HEK293T (cell line): Measurements from ENCODE around the gene TJP2.

Source experiments
- ARNT ChIP-seq: fragments of 450-650 bp; IDR thresholded peaks from 2 replicates; pipeline ENCODE4 v1.6.1; 2017; ENCODE audit warnings: mild to moderate bottlenecking
- BHLHE40 ChIP-seq: fragments of 450-650 bp; IDR thresholded peaks from 2 replicates; pipeline ENCODE4 v1.6.1; 2016; ENCODE audit warnings: mild to moderate bottlenecking, moderate library complexity, borderline replicate concordance
- CTBP1 ChIP-seq: fragments of 450-650 bp; IDR thresholded peaks from 2 replicates; pipeline ENCODE4 v1.6.1; 2016; ENCODE audit warnings: borderline replicate concordance
- ELF4 ChIP-seq: fragments of 450-650 bp; IDR thresholded peaks from 2 replicates; pipeline ENCODE4 v1.6.1; 2017; ENCODE audit warnings: antibody characterized with exemption
- FOXA1 ChIP-seq: fragments of 450-650 bp; IDR thresholded peaks from 2 replicates; pipeline ENCODE4 v1.6.1; 2016; ENCODE audit warnings: mild to moderate bottlenecking
- FOXK2 ChIP-seq: fragments of 450-650 bp; IDR thresholded peaks from 2 replicates; pipeline ENCODE4 v1.6.1; 2016; ENCODE audit warnings: mild to moderate bottlenecking
- FOXM1 ChIP-seq: fragments of 450-650 bp; IDR thresholded peaks from 2 replicates; pipeline ENCODE4 v1.6.1; 2017; ENCODE audit warnings: mild to moderate bottlenecking, borderline replicate concordance
- HDGF ChIP-seq: fragments of 450-650 bp; IDR thresholded peaks from 2 replicates; pipeline ENCODE4 v1.6.1; 2017; ENCODE audit warnings: antibody characterized with exemption, borderline replicate concordance
- SP1 ChIP-seq: fragments of 450-650 bp; IDR thresholded peaks from 2 replicates; pipeline ENCODE4 v1.6.1; 2017
- SUZ12 ChIP-seq: fragments of 450-650 bp; IDR thresholded peaks from 2 replicates; pipeline ENCODE4 v1.6.1; 2016; ENCODE audit warnings: mild to moderate bottlenecking
- TARDBP ChIP-seq: fragments of 450-650 bp; IDR thresholded peaks from 2 replicates; pipeline ENCODE4 v1.6.1; 2016

DNA sequence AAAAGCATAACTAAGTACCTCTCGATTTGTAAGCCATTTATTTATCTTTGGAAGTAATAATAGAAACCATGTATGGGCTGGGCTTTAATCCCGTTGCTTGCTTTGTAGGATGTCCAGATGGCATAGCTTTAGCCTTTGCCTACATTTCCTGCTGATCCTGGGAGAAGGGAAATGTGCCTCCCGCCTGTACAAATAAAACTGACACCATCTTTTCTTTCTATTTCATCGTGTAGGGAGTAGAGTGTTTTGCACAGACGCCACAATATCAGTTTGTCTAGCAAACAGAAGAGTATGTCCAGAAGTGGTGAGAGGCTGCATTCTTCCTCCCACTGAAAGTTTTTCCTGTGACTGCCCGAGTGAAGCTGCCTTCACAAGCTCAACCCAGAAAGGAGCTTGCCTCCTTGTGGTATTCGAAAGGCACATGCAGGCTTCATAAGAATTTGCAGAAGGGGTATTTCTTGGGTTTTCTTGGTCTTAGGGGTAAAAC, 24.7 kb upstream of the TJP2 start:
- TF ChIP-seq ARNT (no peak), ELF4 (no peak), FOXA1 (no peak), SUZ12 (no peak), BHLHE40 (no peak), FOXK2 (no peak), HDGF (no peak), CTBP1 (no peak), FOXM1 (no peak), SP1 (no peak), TARDBP (no peak)
